Stimulated activated CD8-positive, alpha-beta memory T cell treated with anti-CD3 and anti-CD28 coated beads, Interleukin-12 subunit alpha, Interleukin-12 subunit beta, amount 100 ng/mL, for 24 hours (primary cell): ENCODE measurements around the gene FBXO36.

ENCODE experiments used
- DNase-seq: peaks from one replicate; pipeline ENCODE4 v3.0.0-alpha.2; 2020; ENCODE audit errors: extremely low read depth

FBXO36 gene

GRCh38 chr2:229970406-229970805, 48.1 kb downstream of the FBXO36 start:
- no peak for DNase-seq

DNA sequence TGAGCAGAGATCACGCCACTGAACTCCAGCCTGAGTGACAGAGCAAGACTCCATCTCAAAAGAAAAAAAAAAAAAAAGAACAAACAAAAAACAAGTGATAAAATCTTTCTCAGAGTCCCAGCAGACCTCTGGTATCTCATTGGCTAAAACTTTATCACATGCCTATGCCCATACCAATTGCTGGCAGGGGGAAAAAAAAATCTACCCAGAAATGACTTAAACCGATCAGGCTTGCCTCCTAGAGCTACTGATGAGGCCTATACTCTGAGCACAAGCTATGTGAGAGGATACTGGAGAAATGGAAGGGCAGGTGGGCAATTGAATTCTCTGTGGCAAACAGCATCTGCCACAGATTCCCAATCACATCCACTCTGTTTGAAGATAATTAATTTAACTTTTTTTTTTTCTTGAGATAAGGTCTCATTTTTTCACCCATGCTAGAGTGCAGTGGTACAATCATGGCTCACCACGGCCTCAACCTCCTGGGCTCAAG, 49.0 kb downstream of the FBXO36 start:
- DNase-seq, result no peak

DNA sequence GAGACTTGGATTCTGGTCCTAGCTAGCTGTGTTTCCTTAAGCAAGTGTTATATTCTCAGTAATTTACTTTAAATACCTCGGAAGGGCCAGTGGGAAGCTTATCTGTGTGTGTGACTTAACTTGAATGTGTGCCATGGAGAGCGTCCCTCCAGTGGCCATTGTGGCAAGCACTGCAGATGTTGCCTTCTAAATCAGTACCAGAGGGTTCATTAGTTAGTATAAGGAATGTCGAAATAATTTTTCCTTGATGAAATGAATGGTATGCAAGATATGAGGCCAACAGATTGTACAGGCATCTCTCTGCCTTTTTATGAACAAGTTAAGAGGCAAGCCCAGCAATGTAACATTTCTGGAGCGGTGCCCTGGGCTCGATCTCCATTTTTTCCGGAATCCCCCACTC, 52.0 kb downstream of the FBXO36 start:
- DNase-seq, result no peak

DNA sequence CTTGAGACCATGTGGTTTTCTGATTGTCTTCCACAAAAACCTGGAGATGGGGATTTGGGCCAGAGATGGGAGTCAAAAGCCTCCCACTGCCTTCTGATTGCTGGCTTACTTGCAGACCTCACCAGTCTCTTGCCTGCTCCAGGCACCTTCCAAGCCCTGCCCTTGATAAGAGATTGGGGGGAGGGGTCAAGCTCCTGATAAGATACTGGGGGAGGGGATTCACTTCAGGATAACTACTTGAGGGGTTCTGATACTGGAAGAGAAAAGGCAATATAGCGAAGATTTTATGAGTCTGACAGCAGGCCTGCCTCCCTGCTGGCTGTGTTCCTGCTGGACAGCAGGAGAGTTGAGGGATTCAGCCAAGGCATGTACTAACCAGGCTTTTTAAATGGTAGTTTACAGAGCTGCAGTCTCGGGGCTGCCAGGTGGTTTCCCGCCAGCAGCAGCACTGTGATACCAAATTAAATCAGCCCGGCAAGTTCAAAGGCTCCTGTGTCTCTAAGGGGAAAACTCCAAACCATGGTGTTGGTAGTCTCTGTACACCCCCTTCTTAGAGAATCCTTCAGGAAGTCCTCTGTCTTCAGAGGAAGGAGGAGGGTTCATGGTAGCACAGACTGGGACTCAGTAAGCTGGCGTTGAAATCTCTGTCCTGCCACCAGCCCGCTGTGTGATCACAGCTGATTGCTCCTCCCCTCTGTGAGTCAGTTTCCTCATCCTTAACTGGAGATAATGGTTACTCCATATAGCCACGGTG, 58.3 kb downstream of the FBXO36 start:
- no peak for DNase-seq

GRCh38 chr2:229993236-229993635, 70.9 kb downstream of the FBXO36 start:
- no peak for DNase-seq

- no peak for DNase-seq
These were observed 74.0 kb downstream of the FBXO36 start for GRCh38 chr2:229996320-229996719.

DNA sequence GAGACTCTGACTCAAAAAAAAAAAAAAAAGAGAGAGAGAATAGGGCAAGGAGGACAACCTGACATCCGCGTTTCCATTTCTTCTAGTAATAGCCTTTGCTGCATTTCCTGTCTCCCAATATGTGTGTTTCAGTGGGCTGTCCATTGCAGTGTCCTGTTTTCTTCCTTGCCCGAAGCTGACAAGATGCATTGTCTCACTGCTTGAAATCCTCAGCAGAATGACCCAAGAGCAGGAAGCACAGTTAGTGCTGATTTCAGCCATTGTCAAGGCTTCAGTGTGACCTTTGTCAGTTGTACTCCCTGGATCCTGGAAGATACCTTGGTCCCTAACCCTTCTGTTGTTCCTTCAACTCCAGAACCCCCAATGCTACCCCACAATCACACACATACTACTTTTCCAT, 75.3 kb downstream of the FBXO36 start:
- no peak for DNase-seq

- no peak for DNase-seq
These were observed 78.0 kb downstream of the FBXO36 start for GRCh38 chr2:230000118-230000841.

GRCh38 chr2:230007931-230008707, 85.8 kb downstream of the FBXO36 start:
- DNase-seq, result peak; percentile 54

- DNase-seq, result no peak
These were observed 86.4 kb downstream of the FBXO36 start for GRCh38 chr2:230008708-230009066.

GRCh38 chr2:230010501-230010900, 88.2 kb downstream of the FBXO36 start:
- no peak for DNase-seq

GRCh38 chr2:230011617-230012016, 89.3 kb downstream of the FBXO36 start:
- no peak for DNase-seq

DNA sequence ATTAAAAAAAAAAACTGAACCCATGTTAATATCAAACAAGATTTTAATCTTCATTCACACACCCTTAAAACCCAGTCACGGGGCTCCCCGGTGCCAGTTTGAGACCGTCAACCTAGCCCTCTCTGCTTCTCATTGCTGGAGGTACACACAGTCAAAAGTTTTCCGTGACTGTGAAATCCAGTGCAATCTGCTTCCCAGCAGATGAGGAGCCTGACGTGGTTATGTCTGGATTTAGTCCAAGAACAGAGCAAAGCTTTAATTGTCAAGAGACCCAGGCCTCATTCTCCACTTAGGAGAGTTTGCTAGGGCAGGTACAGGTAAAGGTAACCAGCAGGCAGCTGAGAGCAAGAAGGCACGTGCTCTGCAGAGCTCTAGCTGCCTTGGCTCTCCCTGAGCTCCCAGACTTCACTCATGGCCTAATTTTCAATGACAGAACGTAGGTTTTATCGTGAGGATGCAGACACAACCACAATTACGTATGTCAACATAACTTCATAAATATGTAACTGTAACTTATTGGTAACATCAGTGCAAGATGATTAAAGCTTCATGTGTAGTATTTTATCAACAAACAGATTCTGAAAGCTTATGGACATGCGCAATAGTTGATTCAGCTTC, 90.1 kb downstream of the FBXO36 start:
- DNase-seq, result no peak

DNA sequence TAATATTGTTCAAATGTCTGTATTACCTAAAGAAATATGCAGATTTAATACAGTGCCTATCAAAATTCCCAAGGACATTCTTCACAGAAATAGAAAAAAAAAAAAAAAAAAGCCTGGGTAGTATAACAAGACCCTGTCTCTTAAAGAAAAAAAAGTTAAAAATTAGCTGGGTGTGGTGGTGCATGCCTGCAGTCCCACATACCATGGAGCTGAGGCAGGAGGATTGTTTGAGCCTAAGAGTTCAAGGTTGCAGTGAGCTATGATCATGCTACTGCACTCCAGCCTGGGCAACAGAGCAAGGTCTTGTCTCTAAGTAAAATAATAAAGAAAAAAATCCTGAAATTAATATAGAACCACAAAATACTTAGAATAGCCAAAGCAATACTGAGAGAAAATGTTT, 94.5 kb downstream of the FBXO36 start:
- DNase-seq, result no peak

DNA sequence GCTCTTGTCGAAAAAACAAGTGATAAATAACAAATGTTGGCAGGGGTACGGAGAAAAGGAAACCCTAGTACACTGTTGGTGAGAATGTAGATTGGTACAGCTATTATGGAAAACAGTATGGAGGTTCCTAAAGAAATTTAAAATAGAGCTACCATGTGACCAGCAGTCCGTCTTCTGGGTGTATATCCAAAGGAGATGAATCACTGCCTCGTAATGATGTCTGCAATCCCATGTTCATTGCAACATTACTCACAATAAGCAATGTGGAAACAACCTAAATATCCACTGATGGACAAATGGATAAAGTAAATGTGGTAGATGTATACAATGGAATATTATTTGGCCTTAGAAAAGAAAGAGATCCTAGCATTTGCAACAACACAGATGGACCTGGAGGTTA, 95.8 kb downstream of the FBXO36 start:
- DNase-seq, result no peak

GRCh38 chr2:230019742-230020141, 97.4 kb downstream of the FBXO36 start:
- DNase-seq, result no peak

DNA sequence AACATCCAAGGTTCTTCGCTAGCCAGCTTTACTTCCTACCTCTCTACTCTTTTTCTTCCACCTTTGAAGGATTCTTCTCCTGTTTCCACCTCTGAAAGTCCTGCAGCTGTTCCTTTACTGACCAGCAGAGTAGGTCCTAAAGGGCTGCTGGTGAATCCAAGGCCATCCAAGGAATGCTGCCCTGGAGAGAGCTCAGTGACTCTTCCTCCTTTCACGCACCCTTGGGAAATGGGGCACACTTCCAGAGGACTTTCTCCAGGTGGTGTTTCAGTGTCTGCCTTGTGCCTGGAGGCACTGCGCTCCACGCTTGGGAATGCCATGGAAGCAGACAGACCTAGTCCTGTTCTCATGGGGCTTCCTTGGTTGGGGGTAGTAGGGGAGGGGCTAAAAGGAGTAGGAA, 101.0 kb downstream of the FBXO36 start:
- DNase-seq, result no peak

DNA sequence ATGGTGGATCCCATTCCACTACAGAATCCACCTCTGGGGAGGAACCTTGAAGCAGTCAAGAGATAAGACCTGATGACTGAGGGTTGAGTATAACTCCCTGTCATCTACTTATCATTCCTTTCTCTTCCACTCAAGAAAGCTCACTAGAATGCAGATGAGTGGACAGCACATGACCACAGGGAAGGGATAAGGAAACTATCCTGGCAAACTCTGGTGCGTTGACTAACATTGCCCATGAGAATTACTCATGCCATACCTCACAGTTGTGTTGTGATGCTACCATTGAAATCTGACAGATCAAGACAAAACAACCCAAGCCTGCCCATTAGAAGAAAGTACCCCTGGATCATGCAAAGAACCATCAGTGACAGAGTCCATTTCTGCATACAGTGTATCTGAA, 119.9 kb downstream of the FBXO36 start:
- no peak for DNase-seq

GRCh38 chr2:230043025-230043424, 120.7 kb downstream of the FBXO36 start:
- DNase-seq, result no peak

DNA sequence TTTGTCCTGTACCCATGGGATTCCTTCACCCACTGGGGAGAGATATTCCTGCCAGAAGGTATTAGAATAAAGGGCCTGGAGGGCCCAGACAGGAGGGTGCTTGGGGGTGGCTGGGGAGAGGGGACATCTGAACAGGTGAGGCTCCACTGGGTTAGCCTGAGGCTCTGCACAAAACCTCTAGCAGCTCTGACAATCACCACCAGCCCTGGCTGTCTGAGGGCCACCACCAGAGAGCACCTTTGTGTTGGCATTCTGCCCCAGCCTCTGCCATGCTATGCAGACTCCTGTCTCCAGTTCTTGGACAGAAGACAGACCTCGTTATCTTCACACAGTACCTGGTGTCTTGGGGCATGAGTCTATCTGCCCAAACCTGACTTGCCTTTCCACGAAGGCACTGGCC, 121.2 kb downstream of the FBXO36 start:
- no peak for DNase-seq

DNA sequence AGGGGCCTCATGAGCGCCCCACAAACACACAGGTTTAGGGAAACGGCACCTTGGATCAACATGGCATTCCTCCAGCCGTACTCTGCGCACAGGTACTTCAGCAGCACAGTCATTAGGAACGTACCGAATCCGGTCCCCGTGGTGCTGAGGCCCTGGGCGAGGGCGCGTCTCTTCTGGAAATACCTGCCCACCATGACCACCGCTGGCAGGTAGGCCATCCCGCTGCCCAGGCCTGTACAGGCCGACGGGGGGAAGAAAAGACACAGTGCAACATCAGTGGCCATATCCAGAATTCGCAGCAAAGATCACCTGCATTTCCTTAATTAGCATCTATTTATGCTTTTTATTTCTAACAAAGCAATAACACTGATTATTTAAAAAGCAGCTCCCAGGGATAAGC, 124.2 kb downstream of the FBXO36 start:
- DNase-seq, result no peak

- DNase-seq, result no peak
These were observed 125.8 kb downstream of the FBXO36 start for GRCh38 chr2:230048010-230048671.
